ENCODE measurements around the gene KCTD16. TPM values are rescaled to one million over a fixed set of nuclear protein-coding genes. Genes with fewer than 3 reads are reported as not detected.
A peak's percentile ranks its signal among the peaks of the same experiment; 100 is the strongest.

KCTD16 gene
- polyA plus RNA-seq, 6 donors from 2014 or later: 0.16 TPM; not detected in 5

DNA sequence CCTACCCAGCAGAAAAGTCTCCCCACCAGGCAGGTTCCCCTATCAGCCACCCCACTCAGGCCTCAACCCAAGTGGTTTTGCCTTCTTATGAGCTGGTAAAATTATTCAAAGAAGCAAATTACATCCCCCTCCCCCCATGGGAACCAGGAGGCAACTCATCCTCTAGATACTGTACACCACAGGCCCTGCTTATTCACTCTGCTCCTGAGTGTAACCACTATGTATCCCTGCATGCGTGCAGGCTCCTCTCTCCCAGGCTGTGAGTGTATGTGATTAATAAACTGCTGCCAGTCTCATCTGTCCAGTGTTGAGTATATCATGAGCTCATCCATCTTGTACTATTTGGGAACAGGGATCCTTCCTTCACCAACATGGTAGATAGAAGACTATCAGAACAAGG is 8.6 kb downstream of the KCTD16 start:
- no peak for DNase-seq
- Mint-ChIP-seq H3K36me3 (no peaks in the 10 kb centered on the region), H3K27me3 (peaks cover 8 to 28% (median 9%) of the 10 kb centered on the region in 3 donors), H3K9me3 (no peaks in the 10 kb centered on the region), H3K27ac (no peak overlapping the region), H3K4me1 (no peaks in the 10 kb centered on the region), H3K4me3 (no peak overlapping the region)
- ATAC-seq (ENCODE audit: low read depth in 2 of 2): no peak

GRCh38 chr5:144183254-144183889 is 12.7 kb downstream of the KCTD16 start:
- no peaks in the 10 kb centered on the region for H3K36me3 Mint-ChIP-seq
- ATAC-seq (ENCODE audit: low read depth in 2 of 2) (no peak), DNase-seq (peak; percentile 21)
- no peaks in the 10 kb centered on the region for H3K9me3 Mint-ChIP-seq
- peaks cover 12 to 22% (median 14%) of the 10 kb centered on the region in 3 donors for H3K4me1 Mint-ChIP-seq
- H3K27ac Mint-ChIP-seq: no peak overlapping the region
- no peak overlapping the region for H3K4me3 Mint-ChIP-seq
- H3K27me3 Mint-ChIP-seq: peaks cover 0 to 10% (median 8%) of the 10 kb centered on the region in 3 donors

- peak; percentile 83 to 86 for ATAC-seq (ENCODE audit: low read depth in 2 of 2)
- DNase-seq: peak; percentile 76
- peak overlapping the region in 5 of 6 donors; percentile 73 to 93 (median 91) for H3K27ac Mint-ChIP-seq
- peak overlapping the region in 7 of 8 donors; percentile 12 to 59 (median 35) for H3K4me3 Mint-ChIP-seq
- H3K36me3 Mint-ChIP-seq: no peaks in the 10 kb centered on the region
- H3K4me1 Mint-ChIP-seq: peaks cover 33 to 41% (median 40%) of the 10 kb centered on the region in 3 donors
- no peaks in the 10 kb centered on the region for H3K9me3 Mint-ChIP-seq
- H3K27me3 Mint-ChIP-seq: no peaks in the 10 kb centered on the region
Measured at GRCh38 chr5:144187699-144188294, 17.1 kb downstream of the KCTD16 start.

DNA sequence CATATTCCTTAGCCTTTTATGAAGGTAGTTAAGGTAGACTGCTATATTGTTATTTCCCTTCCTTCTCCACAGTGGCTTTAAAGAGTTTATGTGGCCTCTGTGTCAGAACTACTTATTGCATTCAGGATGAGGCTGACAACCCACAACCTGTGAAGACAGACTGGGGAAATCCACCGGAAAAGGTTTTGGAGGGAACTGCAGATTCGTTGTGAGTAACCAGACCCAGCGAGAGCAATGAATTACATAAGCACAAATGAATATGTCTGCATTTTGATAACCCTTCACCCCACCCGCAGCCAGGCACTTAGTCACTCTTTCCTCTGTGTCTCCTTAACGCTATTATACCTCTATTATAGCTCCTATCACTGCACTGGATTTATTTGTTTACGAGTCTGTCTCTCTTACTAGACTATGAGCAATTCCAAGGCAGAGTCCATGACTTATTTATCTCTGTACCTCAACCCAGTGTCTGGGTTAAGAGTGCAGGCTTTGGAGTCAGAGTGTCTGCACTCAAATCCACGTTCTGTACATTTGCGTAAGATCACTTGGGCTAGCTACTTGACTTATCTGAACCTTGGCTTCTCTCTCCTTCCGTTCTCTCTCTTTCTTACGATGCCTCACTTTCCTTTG is 19.2 kb downstream of the KCTD16 start:
- DNase-seq (peak; percentile 53), ATAC-seq (ENCODE audit: low read depth in 2 of 2) (peak; percentile 58 to 67)
- Mint-ChIP-seq H3K4me1 (peaks cover 33 to 41% (median 40%) of the 10 kb centered on the region in 3 donors), H3K36me3 (no peaks in the 10 kb centered on the region), H3K4me3 (peak overlapping the region; percentile 26 to 78 (median 68)), H3K27ac (peak overlapping the region in 4 of 6 donors; percentile 86 to 91 (median 88)), H3K27me3 (no peaks in the 10 kb centered on the region), H3K9me3 (no peaks in the 10 kb centered on the region)

- DNase-seq: no peak
- H3K4me1 Mint-ChIP-seq: peaks cover 33 to 40% (median 38%) of the 10 kb centered on the region in 3 donors
- H3K36me3 Mint-ChIP-seq: no peaks in the 10 kb centered on the region
- H3K27ac Mint-ChIP-seq: peak overlapping the region in 3 of 6 donors; percentile 26 to 94 (median 27)
- H3K27me3 Mint-ChIP-seq: no peaks in the 10 kb centered on the region
- H3K4me3 Mint-ChIP-seq: peak overlapping the region in 1 of 8 donors; percentile 22
- H3K9me3 Mint-ChIP-seq: no peaks in the 10 kb centered on the region
- no peak for ATAC-seq (ENCODE audit: low read depth in 2 of 2)
Measured at GRCh38 chr5:144191531-144191930, 20.9 kb downstream of the KCTD16 start.

GRCh38 chr5:144191998-144192397 is 21.3 kb downstream of the KCTD16 start:
- H3K4me3 Mint-ChIP-seq: no peak overlapping the region
- no peaks in the 10 kb centered on the region for H3K9me3 Mint-ChIP-seq
- DNase-seq (peak; percentile 75), ATAC-seq (ENCODE audit: low read depth in 2 of 2) (peak; percentile 63 to 80)
- H3K4me1 Mint-ChIP-seq: peaks cover 33 to 39% (median 33%) of the 10 kb centered on the region in 3 donors
- no peaks in the 10 kb centered on the region for H3K27me3 Mint-ChIP-seq
- no peaks in the 10 kb centered on the region for H3K36me3 Mint-ChIP-seq
- no peak overlapping the region for H3K27ac Mint-ChIP-seq

DNA sequence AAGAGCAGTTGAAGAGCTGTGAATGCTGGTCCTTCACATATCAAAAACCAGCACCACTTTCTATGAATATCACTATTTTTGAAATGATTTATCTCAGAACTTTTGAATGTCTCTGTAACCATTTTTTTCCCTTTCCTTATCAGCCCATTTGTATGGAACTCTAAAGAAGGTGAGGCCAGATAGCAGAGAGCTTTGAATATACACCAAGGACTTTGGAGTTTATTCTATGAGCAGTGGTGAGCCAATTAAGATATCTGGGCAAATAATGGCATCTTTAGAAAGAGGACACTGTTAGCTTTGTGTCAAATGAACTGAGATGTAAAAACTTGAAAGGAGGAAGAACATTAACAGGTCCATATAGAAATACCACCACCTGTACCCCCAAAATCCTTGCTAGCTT is 22.0 kb downstream of the KCTD16 start:
- H3K9me3 Mint-ChIP-seq: no peaks in the 10 kb centered on the region
- H3K27me3 Mint-ChIP-seq: no peaks in the 10 kb centered on the region
- no peak overlapping the region for H3K4me3 Mint-ChIP-seq
- H3K4me1 Mint-ChIP-seq: peaks cover 26 to 32% (median 27%) of the 10 kb centered on the region in 3 donors
- no peak overlapping the region for H3K27ac Mint-ChIP-seq
- no peak for ATAC-seq (ENCODE audit: low read depth in 2 of 2)
- no peaks in the 10 kb centered on the region for H3K36me3 Mint-ChIP-seq
- no peak for DNase-seq

DNA sequence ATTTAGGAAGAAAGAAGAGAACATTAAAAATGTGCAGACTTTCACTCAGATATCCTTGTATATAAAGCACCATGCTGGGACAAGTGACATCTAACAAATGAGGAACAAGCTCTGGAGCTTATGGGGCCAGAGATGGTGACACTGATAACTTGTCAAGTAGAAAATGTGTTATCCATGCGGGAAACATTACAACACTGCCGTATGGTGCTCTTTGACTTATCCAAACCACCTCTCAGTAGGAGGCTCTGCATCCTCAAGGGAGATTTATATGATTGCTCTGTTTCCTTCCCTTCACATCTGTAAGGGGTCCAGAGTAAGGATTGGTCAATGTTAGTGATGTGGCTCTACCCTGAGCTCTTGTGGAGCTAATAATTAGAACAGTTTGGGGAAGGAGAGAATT is 23.5 kb downstream of the KCTD16 start:
- Mint-ChIP-seq H3K9me3 (no peaks in the 10 kb centered on the region), H3K27me3 (peaks cover 6 to 12% (median 11%) of the 10 kb centered on the region in 3 donors), H3K4me1 (peaks cover 12 to 17% (median 15%) of the 10 kb centered on the region in 3 donors), H3K36me3 (no peaks in the 10 kb centered on the region), H3K27ac (no peak overlapping the region), H3K4me3 (no peak overlapping the region)
- DNase-seq (no peak), ATAC-seq (ENCODE audit: low read depth in 2 of 2) (no peak)

- peaks cover 9 to 21% (median 16%) of the 10 kb centered on the region in 3 donors for H3K27me3 Mint-ChIP-seq
- H3K27ac Mint-ChIP-seq: no peak overlapping the region
- H3K4me3 Mint-ChIP-seq: no peak overlapping the region
- no peaks in the 10 kb centered on the region for H3K9me3 Mint-ChIP-seq
- ATAC-seq (ENCODE audit: low read depth in 2 of 2) (no peak), DNase-seq (no peak)
- H3K4me1 Mint-ChIP-seq: peaks cover 0 to 5% (median 4%) of the 10 kb centered on the region in 3 donors
- H3K36me3 Mint-ChIP-seq: no peaks in the 10 kb centered on the region
Measured at GRCh38 chr5:144195448-144195847, 24.8 kb downstream of the KCTD16 start.

GRCh38 chr5:144196612-144197011 is 25.9 kb downstream of the KCTD16 start:
- no peak overlapping the region for H3K27ac Mint-ChIP-seq
- H3K27me3 Mint-ChIP-seq: peaks cover 17 to 32% (median 26%) of the 10 kb centered on the region in 3 donors
- ATAC-seq (ENCODE audit: low read depth in 2 of 2) (no peak), DNase-seq (no peak)
- no peaks in the 10 kb centered on the region for H3K36me3 Mint-ChIP-seq
- H3K4me3 Mint-ChIP-seq: no peak overlapping the region
- H3K4me1 Mint-ChIP-seq: peaks cover 0 to under 1% (median 0%) of the 10 kb centered on the region in 3 donors
- no peaks in the 10 kb centered on the region for H3K9me3 Mint-ChIP-seq

DNA sequence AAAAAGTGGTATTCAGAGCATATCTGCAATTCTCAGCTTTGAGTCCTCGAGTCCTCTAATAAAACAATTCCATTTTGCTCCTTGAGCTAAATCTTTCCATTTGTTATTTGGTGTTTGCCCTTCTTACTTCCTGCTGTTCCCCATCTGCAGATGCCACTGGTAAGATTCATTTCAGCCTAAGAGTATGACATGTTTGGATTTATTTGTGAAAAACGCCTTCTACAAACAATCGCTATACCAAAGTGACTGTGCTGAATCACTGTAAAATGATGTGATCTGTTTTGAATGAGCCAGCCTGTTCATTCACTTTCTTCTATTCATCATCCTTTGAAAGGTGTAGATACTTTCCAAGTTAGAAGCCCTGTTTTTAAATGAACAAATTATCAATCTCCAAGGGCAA is 27.7 kb downstream of the KCTD16 start:
- DNase-seq (no peak), ATAC-seq (ENCODE audit: low read depth in 2 of 2) (no peak)
- Mint-ChIP-seq H3K9me3 (no peaks in the 10 kb centered on the region), H3K27me3 (peaks cover 17 to 36% (median 36%) of the 10 kb centered on the region in 3 donors), H3K4me1 (no peaks in the 10 kb centered on the region), H3K27ac (no peak overlapping the region), H3K4me3 (no peak overlapping the region), H3K36me3 (no peaks in the 10 kb centered on the region)

DNA sequence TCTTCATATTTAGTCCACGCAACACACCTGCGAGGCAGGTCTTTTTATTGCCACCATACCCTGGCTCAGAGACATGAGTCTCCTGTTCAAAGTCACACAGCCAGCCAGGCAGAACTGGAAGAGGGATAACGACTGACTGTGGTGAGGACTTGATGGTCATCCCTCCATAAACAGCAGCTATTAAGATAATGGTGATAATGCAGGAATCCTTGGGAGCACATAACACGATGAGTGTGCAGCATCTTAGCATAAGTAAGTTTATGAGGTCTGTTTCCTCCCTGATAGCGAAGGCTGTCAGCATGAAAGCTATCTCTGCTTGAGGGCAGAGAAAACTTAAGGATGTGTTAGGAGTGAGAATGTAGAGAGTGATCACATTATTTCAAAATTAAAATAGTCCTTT is 30.9 kb downstream of the KCTD16 start:
- ATAC-seq (ENCODE audit: low read depth in 2 of 2): no peak
- peaks cover 34 to 68% (median 67%) of the 10 kb centered on the region in 3 donors for H3K27me3 Mint-ChIP-seq

GRCh38 chr5:144202072-144202471 is 31.4 kb downstream of the KCTD16 start:
- Mint-ChIP-seq H3K36me3 (no peaks in the 10 kb centered on the region), H3K9me3 (no peaks in the 10 kb centered on the region), H3K4me3 (no peak overlapping the region), H3K27me3 (peaks cover 38 to 72% (median 70%) of the 10 kb centered on the region in 3 donors), H3K27ac (no peak overlapping the region), H3K4me1 (peaks cover 0 to 3% (median 0%) of the 10 kb centered on the region in 3 donors)
- DNase-seq (no peak), ATAC-seq (ENCODE audit: low read depth in 2 of 2) (no peak)

More for the DNA sequence above, 30.9 kb downstream of the KCTD16 start:
- H3K27ac Mint-ChIP-seq: no peak overlapping the region
- peaks cover 0 to 3% (median 0%) of the 10 kb centered on the region in 3 donors for H3K4me1 Mint-ChIP-seq
- DNase-seq: no peak
- H3K9me3 Mint-ChIP-seq: no peaks in the 10 kb centered on the region
- no peak overlapping the region for H3K4me3 Mint-ChIP-seq
- H3K36me3 Mint-ChIP-seq: no peaks in the 10 kb centered on the region
